GM06990 (cell line): ENCODE measurements around the gene LYZL6.
"Not testable (repeated sequence)": the region's sequence is repeated elsewhere in the genome, so short reads cannot be mapped to it uniquely, and the experiment has no call there.

ENCODE experiments used
- DNase-seq: peaks from one replicate; pipeline ENCODE4 v3.0.0-alpha.2; 2011; ENCODE audit not compliant: insufficient read length; ENCODE audit errors: extremely low read depth
- H3K27me3 ChIP-seq: replicated peaks from 2 replicates; pipeline ENCODE4 v1.6.0; 2011; ENCODE audit warnings: low read length; ENCODE audit not compliant: control insufficient read depth, insufficient read depth
- H3K36me3 ChIP-seq: 2 replicates; pipeline ENCODE4 v1.5.1; 2011; ENCODE audit warnings: low read length; ENCODE audit not compliant: control insufficient read depth, insufficient read depth
- H3K4me3 ChIP-seq: replicated peaks from 2 replicates; pipeline ENCODE4 v1.5.1; 2011; ENCODE audit warnings: low read depth, mild to moderate bottlenecking, control low read depth, low read length
- TF ChIP-seq, protein P1 (sequence below): IDR thresholded peaks from 2 replicates; pipeline ENCODE4 v1.5.1; 2011; ENCODE audit warnings: low read length, control low read depth, mild to moderate bottlenecking, inconsistent platforms; ENCODE audit not compliant: insufficient read depth, poor library complexity, severe bottlenecking

LYZL6 gene

DNA sequence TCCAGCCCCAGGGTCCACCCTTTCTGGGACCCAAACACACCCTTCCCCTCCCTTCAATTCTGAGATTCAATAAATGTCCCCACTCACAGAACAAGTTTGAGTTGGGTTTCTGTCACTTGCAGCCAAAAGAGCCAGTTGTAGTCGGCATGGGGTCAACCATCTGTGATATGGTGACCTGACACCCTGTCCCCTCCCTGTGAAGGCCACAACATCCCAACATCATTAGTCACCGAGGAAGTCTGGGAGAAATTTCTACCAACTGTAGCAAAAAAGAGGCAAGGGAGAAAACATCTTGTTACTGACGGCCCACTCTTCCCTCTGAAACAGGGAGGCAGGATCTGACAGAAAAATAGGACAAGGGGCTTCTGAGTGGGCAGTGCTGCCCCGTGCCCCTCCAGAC lies 638 bp upstream of the LYZL6 start:
- no peak overlapping the region for H3K4me3 ChIP-seq
- no peaks in the 10 kb centered on the region for H3K36me3 ChIP-seq
- no peaks in the 10 kb centered on the region for H3K27me3 ChIP-seq
- TF ChIP-seq, protein P1, sequence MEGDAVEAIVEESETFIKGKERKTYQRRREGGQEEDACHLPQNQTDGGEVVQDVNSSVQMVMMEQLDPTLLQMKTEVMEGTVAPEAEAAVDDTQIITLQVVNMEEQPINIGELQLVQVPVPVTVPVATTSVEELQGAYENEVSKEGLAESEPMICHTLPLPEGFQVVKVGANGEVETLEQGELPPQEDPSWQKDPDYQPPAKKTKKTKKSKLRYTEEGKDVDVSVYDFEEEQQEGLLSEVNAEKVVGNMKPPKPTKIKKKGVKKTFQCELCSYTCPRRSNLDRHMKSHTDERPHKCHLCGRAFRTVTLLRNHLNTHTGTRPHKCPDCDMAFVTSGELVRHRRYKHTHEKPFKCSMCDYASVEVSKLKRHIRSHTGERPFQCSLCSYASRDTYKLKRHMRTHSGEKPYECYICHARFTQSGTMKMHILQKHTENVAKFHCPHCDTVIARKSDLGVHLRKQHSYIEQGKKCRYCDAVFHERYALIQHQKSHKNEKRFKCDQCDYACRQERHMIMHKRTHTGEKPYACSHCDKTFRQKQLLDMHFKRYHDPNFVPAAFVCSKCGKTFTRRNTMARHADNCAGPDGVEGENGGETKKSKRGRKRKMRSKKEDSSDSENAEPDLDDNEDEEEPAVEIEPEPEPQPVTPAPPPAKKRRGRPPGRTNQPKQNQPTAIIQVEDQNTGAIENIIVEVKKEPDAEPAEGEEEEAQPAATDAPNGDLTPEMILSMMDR: no peak
- no peak for DNase-seq

DNA sequence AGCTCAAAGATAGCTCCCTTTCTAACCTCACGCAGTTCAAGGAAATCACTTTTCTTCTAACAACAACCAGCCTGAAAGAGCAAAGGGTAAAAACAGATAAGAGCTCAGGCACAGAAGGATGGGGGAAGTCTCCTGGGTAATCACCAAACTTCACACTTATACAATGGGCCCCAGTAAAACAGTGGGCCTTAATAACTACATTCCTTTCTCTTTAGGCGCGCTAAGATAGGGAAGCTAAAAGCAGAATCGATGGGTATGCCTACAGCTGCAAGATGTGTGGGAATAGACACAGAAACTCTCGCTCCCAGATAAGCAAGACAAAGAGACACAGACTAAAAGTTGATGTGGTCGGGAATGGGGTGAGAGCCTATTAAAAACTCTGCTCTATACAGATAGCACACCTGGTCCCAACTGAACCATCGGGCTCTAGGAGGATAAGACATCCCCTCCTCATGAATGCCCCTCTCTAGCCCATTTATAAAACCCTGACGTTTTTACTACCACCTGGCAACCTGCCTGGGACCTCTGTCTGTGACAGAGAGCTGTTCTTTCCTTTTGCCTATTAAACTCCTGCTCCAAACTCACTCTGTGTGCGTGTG lies 826 bp downstream of the LYZL6 start:
- TF ChIP-seq, protein P1: no peak
- no peak for DNase-seq
- H3K4me3 ChIP-seq: no peak overlapping the region
- H3K36me3 ChIP-seq: no peaks in the 10 kb centered on the region
- no peaks in the 10 kb centered on the region for H3K27me3 ChIP-seq

DNA sequence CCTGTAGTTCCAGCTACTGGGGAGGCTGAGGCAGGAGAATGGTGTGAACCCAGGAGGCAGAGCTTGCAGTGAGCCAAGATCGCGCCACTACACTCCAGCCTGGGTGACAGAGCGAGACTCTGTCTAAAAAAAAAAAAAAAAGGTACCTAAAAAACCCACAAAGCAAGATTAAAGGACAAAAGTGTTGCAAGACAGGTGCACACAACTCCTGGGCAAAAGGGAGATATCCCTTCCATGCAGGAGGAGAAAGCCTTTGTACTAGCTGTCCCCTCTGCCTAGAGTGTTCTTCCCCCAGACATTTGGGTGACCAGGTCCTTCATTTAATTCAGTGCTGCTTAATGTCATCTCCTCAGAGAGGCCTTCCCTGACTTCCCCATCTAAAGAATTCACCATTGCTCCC lies 5.0 kb downstream of the LYZL6 start:
- H3K4me3 ChIP-seq, H3K27me3 ChIP-seq, H3K36me3 ChIP-seq, DNase-seq: not testable (repeated sequence)

DNA sequence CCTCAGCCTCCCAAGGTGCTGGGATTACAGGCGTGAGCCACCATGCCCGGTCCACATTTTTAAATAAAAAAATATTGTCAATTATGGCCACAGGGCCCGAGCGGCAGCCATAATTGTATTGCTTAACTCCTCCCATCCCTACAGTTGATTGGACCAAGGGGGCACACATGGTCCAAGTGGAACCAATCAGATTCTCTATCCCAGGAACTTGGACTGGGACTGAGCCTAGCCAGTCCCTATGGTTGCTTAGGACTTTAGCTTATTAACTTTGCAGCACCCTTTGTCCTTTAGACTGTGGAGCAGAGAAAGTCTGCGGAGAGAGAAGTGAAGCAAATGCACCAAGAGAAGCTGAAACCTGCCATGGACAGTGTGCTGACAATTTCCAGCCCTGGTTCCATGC lies 7.5 kb downstream of the LYZL6 start:
- no peaks in the 10 kb centered on the region for H3K27me3 ChIP-seq
- DNase-seq: no peak

DNA sequence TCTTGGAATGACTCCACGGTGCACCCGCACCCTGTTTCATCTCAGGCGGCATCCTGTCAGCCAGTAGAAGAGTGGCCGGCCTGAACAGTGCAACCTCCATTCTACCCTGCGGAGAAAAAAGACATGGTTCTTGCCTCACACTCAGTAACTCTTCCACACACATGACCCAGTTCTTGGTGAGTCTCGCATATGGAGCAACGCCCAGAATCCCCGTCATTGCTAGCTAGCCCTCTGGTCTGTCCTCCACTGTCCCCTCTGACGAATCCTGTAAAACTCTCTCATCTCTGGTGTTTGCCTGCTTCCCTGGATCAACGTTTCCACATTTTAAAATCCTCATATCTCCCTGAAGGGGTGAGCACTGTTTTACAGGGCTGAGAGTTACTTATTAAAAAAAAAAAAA lies 8.8 kb downstream of the LYZL6 start:
- Histone ChIP-seq H3K27me3 (no peaks in the 10 kb centered on the region), H3K36me3 (no peaks in the 10 kb centered on the region), H3K4me3 (no peak overlapping the region)
- TF ChIP-seq, protein P1: no peak
- DNase-seq: no peak

More for the DNA sequence above, 7.5 kb downstream of the LYZL6 start:
- no peak overlapping the region for H3K4me3 ChIP-seq
- H3K36me3 ChIP-seq: no peaks in the 10 kb centered on the region
- TF ChIP-seq, protein P1: no peak

DNA sequence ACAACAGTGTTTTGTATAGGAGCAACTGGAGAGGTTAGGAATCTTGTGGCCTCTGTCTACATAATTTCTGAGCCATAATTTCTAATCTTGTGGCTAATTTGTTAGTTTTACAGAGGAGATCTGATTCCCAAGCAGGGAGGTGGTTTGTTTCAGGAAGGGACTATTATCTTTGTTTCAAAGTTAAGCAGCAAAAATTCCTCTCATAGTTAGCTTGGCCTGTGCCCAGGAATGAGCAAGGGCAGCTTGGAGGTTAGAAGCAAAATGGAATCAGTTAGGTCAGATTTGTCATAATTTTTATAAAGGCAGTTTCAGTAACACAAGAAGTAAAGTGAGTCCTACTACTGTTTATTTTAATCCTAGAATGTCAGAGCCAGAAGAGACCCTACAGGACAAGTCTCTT lies 10.9 kb downstream of the LYZL6 start:
- Histone ChIP-seq H3K36me3 (no peaks in the 10 kb centered on the region), H3K27me3 (no peaks in the 10 kb centered on the region), H3K4me3 (no peak overlapping the region)
- DNase-seq: no peak
- TF ChIP-seq, protein P1: no peak
